D721Med (cell line): ENCODE data around the gene H2AZ1.

ENCODE experiments used
- DNase-seq: peaks from one replicate; pipeline ENCODE4 v3.0.0; 2011; ENCODE audit warnings: low spot score; ENCODE audit not compliant: insufficient read length
- FAIRE-seq: peaks from 2 replicates; lab custom pipeline; 2011; peaks lifted over from hg19 to GRCh38; lab: Jason Lieb, UNC
- TF ChIP-seq, protein P1 (sequence below): IDR thresholded peaks from 2 replicates; pipeline ENCODE4 v1.5.1; 2012; ENCODE audit warnings: mild to moderate bottlenecking, control low read depth; ENCODE audit not compliant: insufficient read depth; ENCODE audit errors: missing control alignments

The H2AZ1 gene

DNA sequence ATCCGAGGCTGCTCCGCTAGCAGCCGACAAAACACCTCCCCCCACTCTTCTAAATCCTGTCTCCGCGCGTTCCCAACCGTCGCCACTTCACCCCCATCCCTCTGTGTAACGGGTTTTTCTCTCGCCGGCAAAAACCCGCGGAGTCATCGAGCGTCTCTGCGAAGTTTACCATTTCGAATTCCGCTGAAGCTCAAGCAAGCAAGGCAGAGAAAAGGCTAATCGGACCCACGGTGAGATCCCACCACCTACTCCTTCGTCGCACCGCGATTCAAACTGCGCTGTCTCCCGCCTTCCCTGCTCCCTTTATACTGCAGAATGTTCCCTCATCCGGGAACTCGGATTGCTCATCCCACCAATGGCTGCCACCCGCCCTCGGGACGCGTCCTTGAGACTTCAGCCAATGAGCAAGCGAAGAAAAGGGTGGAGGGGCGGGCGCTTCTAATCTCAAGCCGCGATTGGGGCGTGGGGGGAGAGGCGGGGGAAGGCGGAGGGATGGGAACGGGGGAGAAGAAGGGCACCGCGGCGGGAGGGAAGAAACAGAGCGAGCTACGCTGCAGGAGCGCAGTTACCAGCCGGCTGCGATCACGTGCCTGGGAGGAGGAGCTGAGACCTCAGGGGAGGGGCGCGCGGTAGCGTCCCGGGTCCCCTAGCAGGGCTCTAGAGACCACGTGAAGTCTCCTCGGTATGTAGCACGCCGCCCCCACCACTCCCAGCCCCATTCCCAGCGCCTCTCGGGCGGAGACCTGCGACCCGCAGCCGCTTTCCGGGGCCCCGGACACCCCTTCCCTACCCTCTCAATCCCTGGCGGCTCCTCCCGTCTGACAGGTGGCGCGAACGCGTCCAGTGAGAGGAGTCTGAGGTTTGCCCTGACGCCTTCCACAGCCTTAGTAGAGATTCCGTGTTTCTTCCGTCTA is at the start of gene H2AZ1:
Gene H2AZ1, minus strand, starts transcription at position 277 of the 914 bp plus-strand sequence. Its CDS starts 105 bp downstream, at position 172.
- DNase-seq, result peak; percentile 84
- TF ChIP-seq, protein P1, sequence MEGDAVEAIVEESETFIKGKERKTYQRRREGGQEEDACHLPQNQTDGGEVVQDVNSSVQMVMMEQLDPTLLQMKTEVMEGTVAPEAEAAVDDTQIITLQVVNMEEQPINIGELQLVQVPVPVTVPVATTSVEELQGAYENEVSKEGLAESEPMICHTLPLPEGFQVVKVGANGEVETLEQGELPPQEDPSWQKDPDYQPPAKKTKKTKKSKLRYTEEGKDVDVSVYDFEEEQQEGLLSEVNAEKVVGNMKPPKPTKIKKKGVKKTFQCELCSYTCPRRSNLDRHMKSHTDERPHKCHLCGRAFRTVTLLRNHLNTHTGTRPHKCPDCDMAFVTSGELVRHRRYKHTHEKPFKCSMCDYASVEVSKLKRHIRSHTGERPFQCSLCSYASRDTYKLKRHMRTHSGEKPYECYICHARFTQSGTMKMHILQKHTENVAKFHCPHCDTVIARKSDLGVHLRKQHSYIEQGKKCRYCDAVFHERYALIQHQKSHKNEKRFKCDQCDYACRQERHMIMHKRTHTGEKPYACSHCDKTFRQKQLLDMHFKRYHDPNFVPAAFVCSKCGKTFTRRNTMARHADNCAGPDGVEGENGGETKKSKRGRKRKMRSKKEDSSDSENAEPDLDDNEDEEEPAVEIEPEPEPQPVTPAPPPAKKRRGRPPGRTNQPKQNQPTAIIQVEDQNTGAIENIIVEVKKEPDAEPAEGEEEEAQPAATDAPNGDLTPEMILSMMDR, result no peak
- no peak for FAIRE-seq

DNA sequence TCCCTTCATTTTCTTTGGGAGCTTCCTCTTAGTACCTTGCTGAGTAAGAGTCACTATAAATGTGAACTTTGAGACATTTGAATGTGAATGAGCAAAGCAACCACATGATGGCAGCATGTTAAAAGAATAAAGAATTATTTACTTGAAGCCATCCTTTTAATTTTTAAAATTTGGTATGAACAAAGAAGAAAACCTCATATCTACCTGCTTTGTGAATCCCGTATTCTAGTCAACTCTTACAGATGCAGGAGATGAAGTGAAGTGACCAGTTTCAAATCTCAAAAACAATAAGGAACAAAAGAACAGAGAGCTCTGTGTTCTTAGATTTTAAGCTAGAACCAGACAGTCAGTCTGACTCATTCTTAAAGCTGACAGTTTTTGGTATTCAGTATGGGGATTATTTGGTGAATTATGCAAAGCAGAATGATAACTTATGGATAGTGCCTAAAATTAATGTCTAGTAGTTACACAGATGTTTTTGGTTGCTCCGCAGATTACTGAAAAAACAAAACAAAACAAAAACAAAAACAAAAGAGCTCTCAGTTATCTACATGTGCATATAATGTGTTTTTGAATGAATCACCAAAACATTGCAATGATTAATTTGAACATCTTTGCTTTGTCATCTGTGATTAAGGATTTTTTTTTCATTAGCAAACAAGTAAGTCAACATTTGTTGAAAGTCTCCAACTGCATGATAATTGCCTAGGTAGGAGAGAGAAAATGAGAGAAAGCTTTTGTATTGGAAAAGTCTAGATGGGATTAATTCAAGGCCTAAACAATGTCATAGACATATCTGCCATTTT is 48.2 kb upstream of the H2AZ1 start:
- DNase-seq (no peak), FAIRE-seq (no peak)
- TF ChIP-seq, protein P1, result peak; percentile 59

GRCh38 chr4:99991741-99992140 is 41.7 kb upstream of the H2AZ1 start:
- FAIRE-seq, result no peak
- TF ChIP-seq, protein P1, result no peak
- DNase-seq, result no peak

DNA sequence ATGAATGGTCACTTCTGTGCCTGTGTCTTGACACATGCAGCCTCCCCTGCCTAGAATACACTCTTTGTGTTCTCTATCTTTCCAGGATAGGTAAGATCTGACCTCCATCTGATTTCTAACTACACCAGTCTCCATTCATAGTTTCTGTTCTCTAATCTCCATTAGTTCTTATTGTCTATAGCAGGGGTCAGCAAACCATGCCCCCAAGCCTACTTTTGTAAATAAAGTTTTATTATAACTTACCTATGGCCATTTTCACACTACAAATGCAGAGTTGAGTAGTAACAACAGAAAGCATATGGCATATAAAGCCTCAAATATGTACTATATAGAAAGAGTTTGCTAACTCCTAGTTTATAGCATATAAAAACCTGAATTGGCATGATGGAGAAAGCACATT is 37.6 kb upstream of the H2AZ1 start:
- FAIRE-seq, result no peak

DNA sequence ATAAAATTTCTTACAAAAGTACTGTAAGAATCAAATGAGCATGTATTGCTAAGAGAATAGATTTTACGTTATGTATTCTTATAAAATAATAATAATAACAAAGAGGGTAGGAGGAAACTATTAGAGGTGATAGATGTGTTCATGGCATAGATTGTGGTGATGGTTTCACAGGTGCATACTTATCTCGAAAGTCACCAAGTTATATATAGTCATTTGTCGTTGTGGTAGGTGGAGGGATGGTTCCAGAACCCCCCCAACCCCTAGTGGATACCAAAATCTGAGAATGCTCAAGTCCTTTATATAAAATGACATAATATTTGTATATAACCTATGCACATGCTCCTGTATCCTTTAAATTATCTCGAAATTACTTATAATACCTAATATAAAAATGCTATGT is 36.7 kb upstream of the H2AZ1 start:
- TF ChIP-seq, protein P1, result no peak
- no peak for DNase-seq
- FAIRE-seq, result no peak

More for the DNA sequence above, 37.6 kb upstream of the H2AZ1 start:
- DNase-seq, result no peak
- TF ChIP-seq, protein P1, result no peak

- TF ChIP-seq, protein P1, result no peak
- FAIRE-seq (no peak), DNase-seq (no peak)
Observed at GRCh38 chr4:99983289-99983943, 33.3 kb upstream of the H2AZ1 start.
